Posterior cingulate gyrus (tissue), 11 donors: ENCODE measurements around the gene CALB2.

Experiments used
- DNase-seq, 10 donors: peaks; one replicate each; pipeline versions ENCODE4 v3.0.0 to v3.0.0-alpha.2; 2020 to 2021; ENCODE audit warnings: mixed read lengths in 3 of 10
- intact Hi-C: fragments of 100-400 bp; cut with DNase I; formaldehyde crosslinking; loops from one replicate; pipeline ENCODE4 v1.15.1; 2023

CALB2 gene

GRCh38 chr16:71423865-71424264 is 65.3 kb downstream of the CALB2 start:
- DNase-seq, result no peak
- intact Hi-C loops, result no loop called here

DNA sequence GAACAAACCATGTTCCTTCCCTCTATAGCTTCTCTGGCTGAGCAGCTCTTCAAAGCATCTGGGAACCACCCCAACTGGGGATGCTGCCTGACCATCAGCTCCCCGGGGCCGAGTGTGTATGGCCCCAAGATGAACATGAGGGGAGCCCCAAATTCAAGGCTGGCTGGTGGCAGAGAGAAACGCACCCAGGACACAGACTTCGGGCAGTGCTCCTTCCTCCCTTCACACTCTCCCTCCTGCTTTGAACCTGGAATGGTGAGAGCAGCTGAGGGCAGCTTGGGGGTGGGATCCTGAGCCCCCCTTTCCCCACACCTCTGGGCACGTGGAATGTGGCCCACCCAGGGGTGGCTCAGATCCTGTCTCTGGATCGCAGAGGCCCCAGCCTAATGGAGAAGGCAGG is 66.1 kb downstream of the CALB2 start:
- no peak for DNase-seq
- intact Hi-C loops, result no loop called here

- DNase-seq, result no peak
- intact Hi-C loops, result no loop called here
Observed at GRCh38 chr16:71425746-71426068, 67.2 kb downstream of the CALB2 start.

- intact Hi-C loops, result no loop called here
- no peak for DNase-seq
Observed at GRCh38 chr16:71426069-71426879, 67.8 kb downstream of the CALB2 start.

GRCh38 chr16:71426880-71427615 is 68.5 kb downstream of the CALB2 start:
- DNase-seq, result no peak
- intact Hi-C loops, result no loop called here

DNA sequence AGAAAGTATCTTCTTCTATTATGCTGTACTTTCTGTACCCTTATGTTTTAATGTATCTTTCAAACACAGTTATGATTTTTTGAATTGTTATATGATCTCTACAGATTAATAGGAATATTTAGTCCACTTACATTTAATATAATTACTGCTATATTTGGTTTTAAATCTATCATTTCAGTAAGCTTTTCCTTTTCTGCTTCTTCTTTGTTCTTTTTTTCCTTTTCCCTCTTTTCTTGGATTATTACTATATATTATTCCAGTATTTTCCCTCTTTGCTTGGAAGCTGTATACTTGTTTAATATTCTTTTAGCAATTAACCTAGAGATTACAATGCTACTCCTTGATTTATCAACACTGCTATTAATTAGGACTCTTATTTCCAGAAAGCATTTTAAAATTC is 69.9 kb downstream of the CALB2 start:
- intact Hi-C loops, result no loop called here
- DNase-seq, result no peak

DNA sequence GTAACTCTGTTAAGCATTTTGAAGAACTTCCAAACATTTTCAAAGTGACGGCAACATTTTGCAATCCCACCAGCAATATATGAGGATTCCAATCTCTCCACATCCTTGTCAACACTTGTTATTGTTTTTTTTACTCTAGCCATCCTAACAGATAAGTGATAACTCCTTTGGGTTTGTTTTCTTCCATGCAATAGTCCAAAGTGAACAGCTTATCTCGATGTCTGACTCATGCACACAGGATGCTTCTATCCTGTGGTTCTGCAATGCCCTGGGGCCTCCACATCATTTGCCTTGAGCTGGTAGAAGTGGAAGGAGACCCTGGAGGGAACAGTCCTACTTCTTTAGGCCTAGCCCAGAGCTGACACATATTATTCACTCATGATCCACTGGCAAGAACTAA is 70.4 kb downstream of the CALB2 start:
- no peak for DNase-seq
- intact Hi-C loops, result no loop called here

DNA sequence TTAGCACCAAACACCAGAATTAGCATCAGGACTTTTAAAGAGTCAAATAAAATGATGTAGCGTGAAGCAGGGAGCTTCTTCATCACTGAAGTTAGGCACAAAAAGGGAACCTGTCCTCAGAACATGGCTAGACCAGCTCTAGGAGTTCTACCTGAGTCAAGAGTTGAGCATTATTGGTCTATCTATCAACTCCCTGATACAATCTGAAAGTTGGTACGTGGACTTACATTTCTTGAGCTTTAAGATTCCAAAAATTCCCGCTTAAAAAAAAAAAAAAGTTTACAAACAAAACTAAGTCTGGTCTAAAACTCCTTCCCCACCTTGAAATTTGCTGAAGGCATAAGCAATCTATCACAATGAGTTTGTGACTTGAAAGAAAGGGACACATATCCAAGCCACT is 71.1 kb downstream of the CALB2 start:
- intact Hi-C loops, result no loop called here
- DNase-seq, result no peak

GRCh38 chr16:71430744-71431143 is 72.2 kb downstream of the CALB2 start:
- no peak for DNase-seq
- intact Hi-C loops, result no loop called here

GRCh38 chr16:71431176-71431575 is 72.7 kb downstream of the CALB2 start:
- no peak for DNase-seq
- intact Hi-C loops, result no loop called here

DNA sequence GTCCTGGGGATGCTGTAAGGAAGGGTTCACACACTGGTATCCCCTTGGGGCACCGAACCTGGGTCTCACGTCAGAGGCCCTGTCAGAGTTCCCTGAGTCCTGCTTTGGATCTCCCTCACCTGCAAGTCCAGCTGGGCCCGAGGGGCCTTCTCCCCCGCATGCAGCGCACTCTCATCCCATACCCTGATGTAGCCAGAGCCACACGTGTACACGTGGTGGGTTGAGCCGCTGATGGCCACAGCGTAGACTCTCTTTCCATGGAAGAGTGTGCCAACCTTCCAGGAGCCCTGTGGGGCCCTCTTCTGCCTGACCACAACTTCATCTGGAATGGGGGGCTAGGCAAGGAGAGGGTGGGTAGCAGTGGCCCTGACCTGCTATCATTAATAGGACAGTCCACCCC is 73.5 kb downstream of the CALB2 start:
- intact Hi-C loops, result no loop called here
- no peak for DNase-seq

DNA sequence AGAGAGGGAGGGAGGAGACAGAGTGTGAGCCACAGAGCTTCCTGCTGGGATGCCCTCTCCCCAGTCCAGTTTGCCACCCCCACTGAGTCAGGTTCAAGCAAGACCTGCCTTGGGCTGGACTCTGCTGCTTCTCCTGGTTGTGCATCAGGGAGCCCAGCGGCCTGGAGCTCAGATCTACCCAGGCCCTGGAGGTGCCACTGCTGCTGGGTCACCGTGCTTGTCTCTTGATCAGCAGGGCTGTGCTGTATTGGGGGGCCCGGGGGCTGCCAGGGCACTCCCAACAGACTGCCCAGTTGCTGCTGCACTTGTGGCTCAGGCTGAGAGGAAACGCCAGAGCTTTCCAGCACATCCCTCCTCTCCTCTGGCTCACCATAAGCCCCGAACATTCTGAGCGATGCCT is 74.4 kb downstream of the CALB2 start:
- DNase-seq, result no peak
- intact Hi-C loops, result no loop called here

DNA sequence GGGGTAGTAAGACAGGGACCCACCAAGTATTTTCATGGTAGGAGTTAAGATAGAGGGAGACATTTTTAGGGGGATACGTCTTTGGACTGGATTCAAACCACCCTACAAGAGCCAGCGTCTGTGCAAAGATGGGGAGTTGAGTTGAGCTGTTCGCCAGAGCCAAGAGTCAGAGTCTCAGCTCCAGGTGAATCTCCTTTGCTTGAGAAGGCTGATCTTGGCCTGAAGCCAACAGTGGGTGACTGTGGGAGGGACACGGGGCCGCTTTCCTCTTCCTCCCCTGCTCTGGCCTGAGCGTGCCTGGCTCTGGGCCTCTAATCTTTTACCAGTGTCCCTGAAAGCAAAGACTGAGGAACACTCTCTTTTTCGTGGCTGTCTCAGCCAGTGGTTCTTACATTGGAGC is 78.0 kb downstream of the CALB2 start:
- intact Hi-C loops, result no loop called here
- DNase-seq, result no peak

GRCh38 chr16:71439523-71439922 is 81.0 kb downstream of the CALB2 start:
- intact Hi-C loops, result no loop called here
- DNase-seq, result no peak
